GM12873 (cell line): ENCODE results near the gene GRIK4.

ENCODE experiments used
- CTCF ChIP-seq: IDR thresholded peaks from 2 replicates; pipeline ENCODE4 v1.5.1; 2012; ENCODE audit warnings: low read depth, mild to moderate bottlenecking, moderate library complexity, low read length, control low read depth; ENCODE audit not compliant: insufficient read depth; ENCODE audit errors: missing control alignments

GRIK4 gene

GRCh38 chr11:120877746-120878365 lies 366.3 kb downstream of the GRIK4 start:
- no peak for TF ChIP-seq CTCF

GRCh38 chr11:120878781-120879180 lies 367.2 kb downstream of the GRIK4 start:
- TF ChIP-seq CTCF, result no peak

GRCh38 chr11:120880498-120881175 lies 369.1 kb downstream of the GRIK4 start:
- TF ChIP-seq CTCF, result no peak

GRCh38 chr11:120881596-120881995 lies 370.0 kb downstream of the GRIK4 start:
- no peak for TF ChIP-seq CTCF

- no peak for TF ChIP-seq CTCF
Measured at GRCh38 chr11:120882175-120882574, 370.6 kb downstream of the GRIK4 start.

GRCh38 chr11:120883404-120884080 lies 372.0 kb downstream of the GRIK4 start:
- TF ChIP-seq CTCF, result no peak

GRCh38 chr11:120884154-120885020 lies 372.8 kb downstream of the GRIK4 start:
- no peak for TF ChIP-seq CTCF
